Neutrophil (primary cell): ENCODE results near the gene MCM7.

Source experiments
- H3K27ac ChIP-seq: fragments of 200-600 bp; sonication (generic); 2 replicates; pipeline ENCODE4 v1.5.1; 2016; ENCODE audit warnings: mild to moderate bottlenecking, moderate library complexity
- H3K27me3 ChIP-seq: fragments of 200-600 bp; sonication (generic); 2 replicates; pipeline ENCODE4 v1.6.0; 2016; ENCODE audit warnings: mild to moderate bottlenecking
- H3K36me3 ChIP-seq: fragments of 200-600 bp; sonication (generic); 2 replicates; pipeline ENCODE4 v1.5.1; 2017
- H3K4me1 ChIP-seq, 2 experiments: fragments of 200-600 bp in 1 of 2; sonication (generic) in 1 of 2; 1 replicate in 1 of 2; 2 replicates in 1 of 2; pipeline versions ENCODE4 v1.5.1 to v1.6.1; 2013 to 2016; ENCODE audit warnings: low read depth in 1 of 2, low read length in 1 of 2, mild to moderate bottlenecking in 1 of 2, moderate library complexity in 1 of 2; ENCODE audit not compliant: control insufficient read depth in 1 of 2, insufficient read depth in 1 of 2
- H3K4me3 ChIP-seq, 2 experiments: fragments of 200-600 bp in 1 of 2; sonication (generic) in 1 of 2; 1 replicate in 1 of 2; 2 replicates in 1 of 2; pipeline ENCODE4 v1.5.1; 2013 to 2016; ENCODE audit warnings: low read depth in 1 of 2, low read length in 1 of 2, mild to moderate bottlenecking in 1 of 2, moderate library complexity in 1 of 2
- H3K9me3 ChIP-seq: fragments of 200-600 bp; sonication (generic); 2 replicates; pipeline ENCODE4 v1.5.1; 2016
- TF ChIP-seq, protein P1 (sequence below): fragments of 200-600 bp; sonication (generic); IDR thresholded peaks from 2 replicates; pipeline ENCODE4 v1.5.1; 2016; ENCODE audit warnings: antibody characterized with exemption

The MCM7 gene

DNA sequence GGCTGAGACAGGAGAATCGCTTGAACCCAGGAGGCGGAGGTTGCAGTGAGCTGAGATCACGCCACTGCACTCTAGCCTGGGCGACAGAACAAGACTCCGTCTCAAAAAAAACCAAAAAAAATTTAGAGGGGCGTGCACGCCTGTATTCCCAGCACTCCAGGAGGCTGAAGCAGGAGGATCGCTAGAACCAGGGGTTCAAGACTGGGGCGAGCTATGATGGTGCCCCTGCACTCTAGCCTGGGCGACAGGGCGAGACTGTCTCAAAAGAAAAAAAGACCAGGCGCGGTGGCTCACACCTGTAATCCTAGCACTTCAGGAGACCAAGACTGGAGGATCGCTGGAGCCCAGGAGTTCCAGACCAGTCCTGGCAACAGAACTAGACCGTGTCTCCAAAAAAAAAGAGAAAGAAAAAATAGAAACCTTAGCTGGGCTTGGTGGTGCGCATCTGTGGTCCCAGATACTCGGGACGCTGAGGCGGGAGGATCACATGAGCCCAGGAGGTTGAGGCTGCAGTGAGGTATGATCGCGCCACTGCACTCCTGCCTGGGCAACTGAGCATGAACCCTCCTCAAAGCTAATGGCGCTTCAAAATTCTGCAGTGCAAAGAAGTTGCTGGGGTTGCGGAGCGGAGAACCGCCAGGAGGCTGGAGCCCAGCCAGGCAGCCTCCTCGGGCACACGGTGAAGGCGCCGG lies 25.2 kb upstream of the MCM7 start:
- H3K27ac ChIP-seq, result peak overlapping the region; percentile 87
- peaks cover 35 to 43% of the 10 kb centered on the region in 2 experiments for H3K4me1 ChIP-seq

DNA sequence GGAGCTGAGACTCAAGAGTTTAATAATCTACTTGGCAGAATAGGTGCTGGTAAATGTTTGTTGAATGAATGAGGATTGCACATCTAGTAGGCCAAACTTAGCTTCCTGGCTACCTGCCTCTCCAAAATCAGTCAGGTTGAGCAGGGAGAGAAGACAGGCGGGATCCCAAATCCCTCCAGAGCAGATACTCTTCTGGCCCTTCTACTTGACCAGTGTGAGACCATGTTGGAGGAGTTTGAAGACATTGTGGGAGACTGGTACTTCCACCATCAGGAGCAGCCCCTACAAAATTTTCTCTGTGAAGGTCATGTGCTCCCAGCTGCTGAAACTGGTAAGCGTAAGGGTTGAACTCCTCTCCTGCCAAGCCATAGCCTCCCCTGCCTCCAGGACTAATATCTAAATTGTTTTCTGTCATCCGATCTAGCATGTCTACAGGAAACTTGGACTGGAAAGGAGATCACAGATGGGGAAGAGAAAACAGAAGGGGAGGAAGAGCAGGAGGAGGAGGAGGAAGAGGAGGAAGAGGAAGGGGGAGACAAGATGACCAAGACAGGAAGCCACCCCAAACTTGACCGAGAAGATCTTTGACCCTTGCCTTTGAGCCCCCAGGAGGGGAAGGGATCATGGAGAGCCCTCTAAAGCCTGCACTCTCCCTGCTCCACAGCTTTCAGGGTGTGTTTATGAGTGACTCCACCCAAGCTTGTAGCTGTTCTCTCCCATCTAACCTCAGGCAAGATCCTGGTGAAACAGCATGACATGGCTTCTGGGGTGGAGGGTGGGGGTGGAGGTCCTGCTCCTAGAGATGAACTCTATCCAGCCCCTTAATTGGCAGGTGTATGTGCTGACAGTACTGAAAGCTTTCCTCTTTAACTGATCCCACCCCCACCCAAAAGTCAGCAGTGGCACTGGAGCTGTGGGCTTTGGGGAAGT lies 23.4 kb upstream of the MCM7 start:
- Histone ChIP-seq H3K36me3 (no peaks in the 10 kb centered on the region), H3K4me1 (peaks cover 44 to 51% of the 10 kb centered on the region in 2 experiments), H3K27me3 (peaks cover 16% of the 10 kb centered on the region), H3K9me3 (no peaks in the 10 kb centered on the region), H3K4me3 (no peak overlapping the region), H3K27ac (peak overlapping the region; percentile 54)
- TF ChIP-seq, protein P1, sequence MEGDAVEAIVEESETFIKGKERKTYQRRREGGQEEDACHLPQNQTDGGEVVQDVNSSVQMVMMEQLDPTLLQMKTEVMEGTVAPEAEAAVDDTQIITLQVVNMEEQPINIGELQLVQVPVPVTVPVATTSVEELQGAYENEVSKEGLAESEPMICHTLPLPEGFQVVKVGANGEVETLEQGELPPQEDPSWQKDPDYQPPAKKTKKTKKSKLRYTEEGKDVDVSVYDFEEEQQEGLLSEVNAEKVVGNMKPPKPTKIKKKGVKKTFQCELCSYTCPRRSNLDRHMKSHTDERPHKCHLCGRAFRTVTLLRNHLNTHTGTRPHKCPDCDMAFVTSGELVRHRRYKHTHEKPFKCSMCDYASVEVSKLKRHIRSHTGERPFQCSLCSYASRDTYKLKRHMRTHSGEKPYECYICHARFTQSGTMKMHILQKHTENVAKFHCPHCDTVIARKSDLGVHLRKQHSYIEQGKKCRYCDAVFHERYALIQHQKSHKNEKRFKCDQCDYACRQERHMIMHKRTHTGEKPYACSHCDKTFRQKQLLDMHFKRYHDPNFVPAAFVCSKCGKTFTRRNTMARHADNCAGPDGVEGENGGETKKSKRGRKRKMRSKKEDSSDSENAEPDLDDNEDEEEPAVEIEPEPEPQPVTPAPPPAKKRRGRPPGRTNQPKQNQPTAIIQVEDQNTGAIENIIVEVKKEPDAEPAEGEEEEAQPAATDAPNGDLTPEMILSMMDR, result no peak

More for the DNA sequence above, 25.2 kb upstream of the MCM7 start:
- H3K4me3 ChIP-seq, result peak overlapping the region; percentile 97 to 98
- no peaks in the 10 kb centered on the region for H3K9me3 ChIP-seq
- H3K27me3 ChIP-seq, result peaks cover 16% of the 10 kb centered on the region
- TF ChIP-seq, protein P1, result no peak
- no peaks in the 10 kb centered on the region for H3K36me3 ChIP-seq

GRCh38 chr7:100122568-100122967 lies 21.4 kb upstream of the MCM7 start:
- Histone ChIP-seq H3K4me3 (no peak overlapping the region), H3K4me1 (peaks cover 46 to 53% of the 10 kb centered on the region in 2 experiments), H3K9me3 (no peaks in the 10 kb centered on the region), H3K36me3 (no peaks in the 10 kb centered on the region), H3K27ac (no peak overlapping the region), H3K27me3 (no peaks in the 10 kb centered on the region)
- TF ChIP-seq, protein P1, result no peak

- Histone ChIP-seq H3K4me1 (peaks cover 45 to 50% of the 10 kb centered on the region in 2 experiments), H3K27me3 (no peaks in the 10 kb centered on the region), H3K27ac (no peak overlapping the region), H3K36me3 (no peaks in the 10 kb centered on the region), H3K4me3 (no peak overlapping the region), H3K9me3 (no peaks in the 10 kb centered on the region)
- TF ChIP-seq, protein P1, result no peak
Observed at GRCh38 chr7:100122067-100122466, 20.9 kb upstream of the MCM7 start.

GRCh38 chr7:100120733-100121036 lies 19.5 kb upstream of the MCM7 start:
- Histone ChIP-seq H3K27ac (peak overlapping the region; percentile 88), H3K4me3 (no peak overlapping the region), H3K27me3 (no peaks in the 10 kb centered on the region), H3K9me3 (no peaks in the 10 kb centered on the region), H3K4me1 (peaks cover 38 to 39% of the 10 kb centered on the region in 2 experiments), H3K36me3 (no peaks in the 10 kb centered on the region)
- TF ChIP-seq, protein P1, result no peak
